ENCODE results near the gene TBC1D16. TPM values are rescaled to one million over a fixed set of nuclear protein-coding genes. Genes with fewer than 3 reads are reported as not detected.
A peak's percentile ranks its signal among the peaks of the same experiment; 100 is the strongest.

Gene TBC1D16
- total RNA-seq, 2 donors from 2014 or later, result 45.9 to 52.1 TPM

- Histone ChIP-seq H3K27me3 (replicated peaks; ENCODE audit: insufficient read depth) (no peaks in the 10 kb centered on the region), H3K27ac (no peak overlapping the region), H3K36me3 (no peaks in the 10 kb centered on the region), H3K9me3 (no peaks in the 10 kb centered on the region), H3K4me3 (no peak overlapping the region), H3K4me1 (ENCODE audit: control insufficient read depth in 1 of 2, low read depth in 2 of 2) (peaks cover 11 to 28% of the 10 kb centered on the region in 2 donors)
- no peak for TF ChIP-seq CTCF (IDR thresholded peaks at IDR 0.05)
- ATAC-seq (ENCODE audit: insufficient number of reproducible peaks, low FRiP score, low read depth), result no peak
- no peak for DNase-seq (ENCODE audit: low spot score)
These were observed 114.8 kb downstream of the TBC1D16 start for GRCh38 chr17:79920751-79921410.

DNA sequence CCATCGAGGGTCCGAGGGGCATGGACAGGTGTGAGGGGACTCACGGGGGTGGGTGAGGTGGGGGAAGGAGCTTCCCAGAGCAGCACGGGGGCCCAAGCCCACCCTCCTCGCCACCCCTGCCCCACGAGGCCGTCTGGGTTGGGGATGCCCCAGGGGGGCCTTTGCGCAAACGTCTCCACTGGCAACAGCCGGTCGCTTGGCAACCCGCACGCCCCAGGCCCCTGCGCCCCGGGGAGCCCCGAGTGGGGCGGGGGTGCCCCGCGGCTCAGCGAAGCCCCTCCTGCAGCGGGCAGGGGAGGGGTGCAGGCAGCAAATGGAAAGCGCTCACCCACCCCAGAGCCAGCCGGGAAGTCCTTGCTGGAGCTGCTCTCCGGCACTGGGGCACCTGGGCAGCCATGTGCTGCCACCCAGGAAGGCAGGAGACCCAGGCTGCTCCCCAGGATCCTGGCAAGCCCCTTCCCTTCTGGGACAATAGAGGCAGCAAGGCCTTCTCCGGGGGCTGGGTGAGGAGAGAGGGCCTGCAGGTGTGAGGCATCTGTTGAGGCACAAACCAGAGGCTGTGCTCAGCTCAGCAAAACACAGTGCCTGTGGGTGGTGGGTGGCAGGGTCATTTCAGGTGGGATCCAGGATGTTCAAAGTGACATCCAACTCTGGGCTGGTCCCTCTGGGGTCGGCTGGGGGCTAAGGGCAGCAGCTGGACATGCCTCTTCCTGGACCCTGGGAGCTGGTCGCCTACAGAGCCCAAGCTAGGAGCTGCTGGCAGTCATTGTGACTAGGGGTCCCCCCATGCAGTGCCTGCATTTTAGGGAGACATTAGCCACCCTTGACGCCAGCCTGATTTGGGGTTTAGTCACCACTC is 115.6 kb downstream of the TBC1D16 start:
- ATAC-seq (ENCODE audit: insufficient number of reproducible peaks, low FRiP score, low read depth) (no peak), DNase-seq (ENCODE audit: low spot score) (no peak)
- no peak for TF ChIP-seq CTCF (IDR thresholded peaks at IDR 0.05)
- Histone ChIP-seq H3K4me3 (no peak overlapping the region), H3K36me3 (no peaks in the 10 kb centered on the region), H3K27ac (no peak overlapping the region), H3K27me3 (replicated peaks; ENCODE audit: insufficient read depth) (no peaks in the 10 kb centered on the region), H3K9me3 (no peaks in the 10 kb centered on the region), H3K4me1 (ENCODE audit: control insufficient read depth in 1 of 2, low read depth in 2 of 2) (peaks cover 7 to 22% of the 10 kb centered on the region in 2 donors)

DNA sequence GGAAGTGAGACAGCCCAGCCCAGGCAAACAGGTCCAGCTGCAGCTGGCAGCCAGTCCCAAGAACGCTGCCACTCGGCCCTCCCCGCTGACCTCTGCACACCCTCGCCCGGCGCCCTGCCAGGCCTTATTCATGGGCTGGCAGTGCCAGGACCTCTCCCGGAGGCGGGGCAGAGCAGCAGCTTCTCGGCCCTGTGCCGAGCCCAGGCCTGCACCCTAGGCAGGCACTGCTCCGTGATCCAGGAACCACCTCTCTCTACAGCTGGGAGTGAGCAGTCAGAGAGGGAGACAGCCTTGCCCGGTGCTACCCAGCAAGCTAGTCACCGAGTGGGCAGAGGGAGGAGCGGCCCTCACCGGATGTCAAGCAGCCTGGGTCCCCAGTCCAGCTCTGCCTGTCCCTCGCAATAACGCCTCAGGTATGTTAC is 116.5 kb downstream of the TBC1D16 start:
- DNase-seq (ENCODE audit: low spot score), result peak; percentile 57
- no peak overlapping the region for H3K27ac ChIP-seq
- peak overlapping the region; percentile 36 for H3K4me3 ChIP-seq

GRCh38 chr17:79918581-79919163 is 117.0 kb downstream of the TBC1D16 start:
- H3K27ac ChIP-seq, result no peak overlapping the region
- no peaks in the 10 kb centered on the region for H3K27me3 ChIP-seq (replicated peaks; ENCODE audit: insufficient read depth)
- H3K9me3 ChIP-seq, result no peaks in the 10 kb centered on the region
- no peaks in the 10 kb centered on the region for H3K36me3 ChIP-seq
- no peak for ATAC-seq (ENCODE audit: insufficient number of reproducible peaks, low FRiP score, low read depth)
- no peak overlapping the region for H3K4me3 ChIP-seq
- no peak for TF ChIP-seq CTCF (IDR thresholded peaks at IDR 0.05)
- peaks cover 7 to 17% of the 10 kb centered on the region in 2 donors for H3K4me1 ChIP-seq (ENCODE audit: control insufficient read depth in 1 of 2, low read depth in 2 of 2)
- no peak for DNase-seq (ENCODE audit: low spot score)

More for the DNA sequence above, 116.5 kb downstream of the TBC1D16 start:
- peaks cover 7 to 17% of the 10 kb centered on the region in 2 donors for H3K4me1 ChIP-seq (ENCODE audit: control insufficient read depth in 1 of 2, low read depth in 2 of 2)
- no peaks in the 10 kb centered on the region for H3K9me3 ChIP-seq
- no peaks in the 10 kb centered on the region for H3K27me3 ChIP-seq (replicated peaks; ENCODE audit: insufficient read depth)
- TF ChIP-seq CTCF (IDR thresholded peaks at IDR 0.05), result no peak
- ATAC-seq (ENCODE audit: insufficient number of reproducible peaks, low FRiP score, low read depth), result peak; percentile 58
- H3K36me3 ChIP-seq, result no peaks in the 10 kb centered on the region

GRCh38 chr17:79917902-79918484 is 117.7 kb downstream of the TBC1D16 start:
- Histone ChIP-seq H3K4me3 (no peak overlapping the region), H3K36me3 (no peaks in the 10 kb centered on the region), H3K27me3 (replicated peaks; ENCODE audit: insufficient read depth) (no peaks in the 10 kb centered on the region), H3K27ac (no peak overlapping the region), H3K4me1 (ENCODE audit: control insufficient read depth in 1 of 2, low read depth in 2 of 2) (peaks cover 7 to 17% of the 10 kb centered on the region in 2 donors), H3K9me3 (no peaks in the 10 kb centered on the region)
- ATAC-seq (ENCODE audit: insufficient number of reproducible peaks, low FRiP score, low read depth) (no peak), DNase-seq (ENCODE audit: low spot score) (no peak)
- no peak for TF ChIP-seq CTCF (IDR thresholded peaks at IDR 0.05)

Measured in thoracic aorta (tissue), 2 donors.